Measurements from ENCODE around the gene KREMEN1. TPM values are rescaled to one million over a fixed set of nuclear protein-coding genes. Genes with fewer than 3 reads are reported as not detected.
"Not testable (repeated sequence)": the region's sequence is repeated elsewhere in the genome, so short reads cannot be mapped to it uniquely, and the experiment has no call there.

Gene KREMEN1
- total and polyA plus RNA-seq, 12 donors, result 4.3 to 58.7 (median 27.8) TPM

DNA sequence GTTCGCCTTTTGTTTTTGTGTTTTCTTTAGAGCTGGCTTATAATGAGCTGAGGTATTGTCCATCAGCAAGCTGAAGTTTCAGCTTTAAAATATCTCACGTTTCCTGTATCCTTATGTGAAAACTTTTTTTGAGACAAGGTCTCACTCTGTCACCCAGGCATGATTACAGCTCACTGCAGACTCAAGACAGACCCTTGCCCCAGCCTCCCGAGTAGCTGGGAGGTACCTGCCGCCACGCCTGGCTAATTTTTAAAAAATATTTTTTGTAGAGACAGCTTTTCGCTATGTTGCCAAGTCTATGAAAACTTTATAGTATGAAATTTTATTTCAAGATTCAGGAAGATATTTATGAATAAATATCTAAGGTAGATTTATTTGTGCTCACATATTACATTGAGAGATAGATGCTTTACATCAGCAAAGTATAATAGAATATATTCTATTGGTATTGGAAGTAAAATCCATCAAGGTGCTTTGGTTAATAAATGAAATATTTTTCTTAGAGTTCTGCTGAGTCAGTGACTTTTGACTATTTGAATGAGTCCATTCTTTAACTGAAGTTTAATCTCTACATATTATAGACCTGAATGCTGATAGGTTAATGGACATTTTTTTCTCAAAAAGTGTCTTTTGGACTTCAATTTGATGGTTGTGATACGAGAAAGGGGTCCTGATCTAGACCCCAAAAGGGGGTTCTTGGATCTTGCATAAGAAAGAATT lies 10.2 kb downstream of the KREMEN1 start:
- H3K27ac ChIP-seq, result peak overlapping the region in 3 of 5 donors; percentile 23 to 85 (median 77)
- TF ChIP-seq POLR2A (IDR thresholded peaks at IDR 0.05), result no peak
- no peak for TF ChIP-seq CTCF (IDR thresholded peaks at IDR 0.05)
- no peak for DNase-seq
- intact Hi-C loops (cut with DNase I), result no loop called here
- peaks cover 49 to 53% of the 10 kb centered on the region in 2 donors for H3K4me1 ChIP-seq (replicated peaks in 1 of 2)
- no peaks in the 10 kb centered on the region for H3K9me3 ChIP-seq (replicated peaks in 1 of 3)
- WGBS, 4 donors, result 85 to 95% (median 91%) methylated on average over 7 of the region's 7 CpGs
- no peaks in the 10 kb centered on the region for H3K27me3 ChIP-seq
- H3K4me3 ChIP-seq, result no peak overlapping the region
- no peaks in the 10 kb centered on the region for H3K36me3 ChIP-seq (replicated peaks in 1 of 2)

DNA sequence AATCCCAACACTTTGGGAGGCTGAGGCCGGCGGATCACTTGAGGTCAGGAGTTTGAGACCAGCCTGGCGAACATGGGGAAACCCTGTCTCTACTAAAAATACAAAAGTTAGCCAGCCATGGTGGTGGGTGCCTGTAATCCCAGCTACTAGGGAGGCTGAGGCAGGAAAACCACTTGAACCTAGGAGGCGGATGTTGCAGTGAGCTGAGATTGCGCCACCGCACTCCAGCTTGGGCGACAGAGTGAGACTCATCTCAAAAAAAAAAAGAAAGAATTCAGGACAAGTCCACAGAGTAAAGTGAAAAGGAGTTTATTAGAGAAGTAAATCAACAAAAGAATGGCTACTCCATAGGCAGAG lies 10.7 kb downstream of the KREMEN1 start:
- H3K27me3 ChIP-seq; intact Hi-C loops (cut with DNase I); H3K36me3 ChIP-seq (replicated peaks in 1 of 2); H3K9me3 ChIP-seq (replicated peaks in 1 of 3); H3K4me3 ChIP-seq: not testable (repeated sequence)
- 87 to 91% (median 88%) methylated on average over 7 of the region's 7 CpGs for WGBS, 4 donors
- Histone ChIP-seq H3K4me1 (replicated peaks in 1 of 2) (peaks cover 43 to 47% of the 10 kb centered on the region in 2 donors), H3K27ac (peak overlapping the region in 2 of 5 donors; percentile 77 to 85)
- DNase-seq, result peak in 1 of 7 donors; percentile 31

DNA sequence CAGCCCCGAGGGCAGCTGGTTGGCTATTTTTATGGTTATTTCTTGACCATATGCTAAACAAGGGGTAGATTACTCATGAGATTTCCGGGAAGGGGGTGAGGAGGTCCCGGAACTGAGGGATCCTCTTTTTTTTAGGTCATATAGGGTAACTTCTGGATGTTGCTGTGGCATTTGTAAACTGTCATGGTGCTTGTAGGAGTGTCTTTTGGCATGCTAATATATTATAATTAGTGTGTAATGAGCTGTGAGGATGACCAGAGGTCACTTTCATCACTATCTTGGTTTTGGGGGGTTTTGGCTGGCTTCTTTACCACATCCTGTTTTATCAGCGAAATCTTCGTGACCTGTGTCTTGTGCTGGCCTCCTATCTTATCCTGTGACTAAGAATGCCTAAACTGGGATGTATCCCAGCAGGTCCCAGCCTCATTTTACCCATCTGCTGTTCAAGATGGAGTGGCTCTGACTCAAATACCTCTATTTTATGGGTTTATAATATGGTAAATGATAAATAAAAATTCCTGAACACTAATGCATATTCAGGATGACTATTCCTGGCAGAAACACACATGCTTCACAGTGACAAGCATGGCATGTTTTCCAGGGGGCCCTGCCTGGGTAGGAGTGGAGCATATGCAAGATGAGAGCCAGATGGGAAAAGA lies 11.2 kb downstream of the KREMEN1 start:
- Histone ChIP-seq H3K4me1 (replicated peaks in 1 of 2) (peaks cover 41 to 43% of the 10 kb centered on the region in 2 donors), H3K9me3 (replicated peaks in 1 of 3) (no peaks in the 10 kb centered on the region), H3K27me3 (no peaks in the 10 kb centered on the region), H3K27ac (peak overlapping the region in 2 of 5 donors; percentile 77 to 85), H3K4me3 (no peak overlapping the region), H3K36me3 (replicated peaks in 1 of 2) (no peaks in the 10 kb centered on the region)
- no peak for DNase-seq
- intact Hi-C loops (cut with DNase I), result no loop called here
- 55 to 64% (median 57%) methylated on average over 5 of the region's 5 CpGs for WGBS, 4 donors
- TF ChIP-seq POLR2A (IDR thresholded peaks at IDR 0.05), result no peak
- no peak for TF ChIP-seq CTCF (IDR thresholded peaks at IDR 0.05)

DNA sequence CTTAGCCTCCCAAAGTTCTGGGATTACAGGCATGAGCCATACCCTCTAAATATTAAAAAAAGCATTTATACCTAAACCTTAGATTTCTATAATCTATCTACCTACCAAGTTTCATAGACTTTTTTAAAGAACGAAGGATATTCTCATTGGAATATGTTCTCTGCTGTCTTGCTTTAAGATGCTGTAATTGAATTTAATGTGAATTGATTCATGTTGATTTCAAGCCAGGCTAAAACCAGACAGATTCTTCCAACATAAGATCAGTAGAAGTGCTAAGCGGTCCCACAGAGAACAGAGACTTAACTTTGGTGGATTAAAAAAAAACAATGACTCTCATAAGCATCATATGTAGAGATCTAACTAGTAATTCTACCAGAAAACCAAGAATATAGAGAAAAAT lies 14.2 kb downstream of the KREMEN1 start:
- Histone ChIP-seq H3K36me3 (replicated peaks in 1 of 2) (no peaks in the 10 kb centered on the region), H3K4me3 (no peak overlapping the region), H3K27me3 (no peaks in the 10 kb centered on the region), H3K27ac (no peak overlapping the region), H3K4me1 (replicated peaks in 1 of 2) (peaks cover 26 to 42% of the 10 kb centered on the region in 2 donors), H3K9me3 (replicated peaks in 1 of 3) (no peaks in the 10 kb centered on the region)
- WGBS, 4 donors, result 90 to 100% (median 97%) methylated on average over 2 of the region's 2 CpGs
- TF ChIP-seq CTCF (IDR thresholded peaks at IDR 0.05) (no peak), POLR2A (IDR thresholded peaks at IDR 0.05) (no peak)
- intact Hi-C loops (cut with DNase I), result no loop called here
- DNase-seq, result no peak
